Testis (tissue), 3 donors: ENCODE measurements around the gene PRKACG. TPM values are rescaled to one million over a fixed set of nuclear protein-coding genes. Genes with fewer than 3 reads are reported as not detected.

ENCODE experiments used
- DNase-seq: peaks from one replicate; pipeline ENCODE4 v3.0.0-alpha.2; 2019
- H3K27ac ChIP-seq, 2 donors: fragments of 200-600 bp; sonication (generic); one replicate each; pipeline ENCODE4 v1.5.1; 2019
- H3K27me3 ChIP-seq: fragments of 200-600 bp; sonication (generic); one replicate; pipeline ENCODE4 v1.5.1; 2019
- H3K36me3 ChIP-seq: fragments of 200-600 bp; sonication (generic); one replicate; pipeline ENCODE4 v1.5.1; 2017; ENCODE audit warnings: low read depth; ENCODE audit errors: missing control alignments
- H3K4me1 ChIP-seq: fragments of 200-600 bp; sonication (generic); one replicate; pipeline ENCODE4 v1.5.1; 2019
- H3K4me3 ChIP-seq, 2 donors: fragments of 200-600 bp; sonication (generic); one replicate each; pipeline ENCODE4 v1.5.1; 2017 to 2019
- H3K9me3 ChIP-seq: fragments of 200-600 bp; sonication (generic); one replicate; pipeline ENCODE4 v1.5.1; 2017
- CTCF ChIP-seq, 3 experiments: fragments of 450-650 bp in 2 of 3; fragments of 200-600 bp in 1 of 3; sonication (generic) in 1 of 3; IDR thresholded peaks; one replicate each; pipeline ENCODE4 v1.5.1; 2016 to 2019; ENCODE audit warnings: antibody characterized with exemption in 3 of 3, mild to moderate bottlenecking in 2 of 3, moderate library complexity in 1 of 3
- POLR2A ChIP-seq: fragments of 450-650 bp; IDR thresholded peaks from one replicate; pipeline ENCODE4 v1.6.1; 2017; ENCODE audit warnings: antibody characterized with exemption, mild to moderate bottlenecking, moderate library complexity
- WGBS, 2 donors: methylation state at CpG; one replicate each; pipeline ENCODE4 v1.1.5; 2018; 5-methylcytosine and 5-hydroxymethylcytosine counted together
- intact Hi-C: fragments of 100-400 bp; cut with DNase I; formaldehyde crosslinking; loops from one replicate; pipeline ENCODE4 v1.15.1; 2023; ENCODE audit warnings: low total_unique reads
- polyA plus RNA-seq: library from polyadenylated mRNA; stranded (reverse); fragments of 350-450 nt; fragmentation: Illumina TruSeq; extraction: RNeasy Lipid Tissue Mini Kit (QIAGEN cat#74804); gene quantifications from one replicate; pipeline ENCODE4 v1.2.3, GENCODE V29; 2014; ENCODE audit warnings: low read depth, low replicate concordance; ENCODE audit not compliant: insufficient read depth
- total RNA-seq, 2 donors: library from RNA; depleted of rRNA; stranded (reverse); fragments of >200 nt; gene quantifications; one replicate each; pipeline ENCODE4 v1.2.3, GENCODE V29; 2016

The PRKACG gene
- total and polyA plus RNA-seq, 3 donors from 2014 or later, result 14.0 to 46.5 (median 14.2) TPM

- intact Hi-C loops, result loop anchor here (10.0 kb wide), 1 partner anchor 417 kb away; no protein-coding TSS in a partner anchor
- H3K9me3 ChIP-seq, result no peaks in the 10 kb centered on the region
- TF ChIP-seq POLR2A (no peak), CTCF (IDR thresholded peaks at IDR 0.05) (no peak)
- no peak overlapping the region for H3K4me3 ChIP-seq
- no peaks in the 10 kb centered on the region for H3K27me3 ChIP-seq
- H3K36me3 ChIP-seq, result no peaks in the 10 kb centered on the region
- 72 to 82% methylated on average over 7 to 8 of the region's 8 CpGs for WGBS, 2 donors
- DNase-seq, result no peak
- no peak overlapping the region for H3K27ac ChIP-seq
- H3K4me1 ChIP-seq, result no peaks in the 10 kb centered on the region
Observed at GRCh38 chr9:69001921-69002320, 12.0 kb downstream of the PRKACG start.

- Histone ChIP-seq H3K9me3 (no peaks in the 10 kb centered on the region), H3K4me3 (no peak overlapping the region), H3K27me3 (no peaks in the 10 kb centered on the region), H3K27ac (no peak overlapping the region), H3K4me1 (no peaks in the 10 kb centered on the region), H3K36me3 (no peaks in the 10 kb centered on the region)
- TF ChIP-seq POLR2A (no peak), CTCF (IDR thresholded peaks at IDR 0.05) (peak; percentile 53 to 68 (median 67))
- 40 to 52% methylated on average over 9 to 10 of the region's 10 CpGs for WGBS, 2 donors
- peak; percentile 76 for DNase-seq
- intact Hi-C loops, result loop anchor here (10.0 kb wide), 1 partner anchor 415 kb away; no protein-coding TSS in a partner anchor
Observed at GRCh38 chr9:68999393-69000105, 14.4 kb downstream of the PRKACG start.

- Histone ChIP-seq H3K27ac (peak overlapping the region in 1 of 2 donors; percentile 20), H3K36me3 (no peaks in the 10 kb centered on the region), H3K4me1 (no peaks in the 10 kb centered on the region), H3K4me3 (no peak overlapping the region), H3K27me3 (no peaks in the 10 kb centered on the region), H3K9me3 (no peaks in the 10 kb centered on the region)
- DNase-seq, result no peak
- WGBS, 2 donors, result 71 to 75% methylated on average over 5 of the region's 5 CpGs
- intact Hi-C loops, result no loop called here
- TF ChIP-seq CTCF (IDR thresholded peaks at IDR 0.05) (no peak), POLR2A (no peak)
Observed at GRCh38 chr9:68998812-68999211, 15.1 kb downstream of the PRKACG start.

DNA sequence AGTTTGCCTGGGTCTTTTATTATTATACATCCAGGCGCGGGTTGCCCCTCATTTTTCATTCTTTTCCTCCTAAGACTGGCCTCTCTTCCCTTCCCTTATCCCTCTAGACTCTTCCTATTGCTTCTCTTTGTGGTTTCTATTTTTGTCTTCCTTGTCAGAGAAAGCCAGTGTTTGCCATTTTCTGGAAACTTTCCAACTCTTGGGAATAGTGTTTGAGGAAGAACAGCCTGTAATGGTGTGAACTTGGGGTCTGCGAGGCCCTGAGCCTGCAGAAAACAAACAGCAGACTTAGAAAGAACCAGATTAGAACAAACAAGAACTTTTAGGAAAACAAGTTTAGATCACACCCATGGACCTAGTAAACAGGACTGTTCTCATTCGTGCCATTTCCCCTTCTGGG is 15.5 kb downstream of the PRKACG start:
- WGBS, 2 donors, result 60 to 69% methylated on average over 4 of the region's 4 CpGs
- H3K9me3 ChIP-seq, result no peaks in the 10 kb centered on the region
- H3K4me1 ChIP-seq, result no peaks in the 10 kb centered on the region
- DNase-seq, result no peak
- H3K4me3 ChIP-seq, result no peak overlapping the region
- intact Hi-C loops, result no loop called here
- no peaks in the 10 kb centered on the region for H3K36me3 ChIP-seq
- TF ChIP-seq CTCF (IDR thresholded peaks at IDR 0.05) (no peak), POLR2A (no peak)
- no peaks in the 10 kb centered on the region for H3K27me3 ChIP-seq
- H3K27ac ChIP-seq, result peak overlapping the region in 1 of 2 donors; percentile 20

GRCh38 chr9:68997666-68998065 is 16.2 kb downstream of the PRKACG start:
- TF ChIP-seq CTCF (IDR thresholded peaks at IDR 0.05) (no peak), POLR2A (no peak)
- no peaks in the 10 kb centered on the region for H3K4me1 ChIP-seq

More at GRCh38 chr9:68997666-68998065, 16.2 kb downstream of the PRKACG start:
- WGBS, 2 donors, result 89 to 91% methylated on average over 3 of the region's 3 CpGs
- H3K36me3 ChIP-seq, result no peaks in the 10 kb centered on the region
- H3K27me3 ChIP-seq, result no peaks in the 10 kb centered on the region
- intact Hi-C loops, result no loop called here
- no peak overlapping the region for H3K27ac ChIP-seq
- no peaks in the 10 kb centered on the region for H3K9me3 ChIP-seq
- no peak overlapping the region for H3K4me3 ChIP-seq
- DNase-seq, result no peak
